OCI-LY3 (cell line): ENCODE data around the gene MIB1.

Source experiments
- EZH2phosphoT487 ChIP-seq: fragments of 200-600 bp; shearing (Covaris generic); IDR thresholded peaks from 2 replicates; pipeline ENCODE4 v1.6.1; 2018; ENCODE audit warnings: antibody characterized with exemption, mixed run types, low read depth
- TF ChIP-seq, protein P1 (sequence below): fragments of 200-600, 300-600 bp; sonication (generic); IDR thresholded peaks from 2 replicates; pipeline ENCODE4 v1.5.1; 2014; ENCODE audit warnings: antibody characterized with exemption, low read length, low read depth

DNA sequence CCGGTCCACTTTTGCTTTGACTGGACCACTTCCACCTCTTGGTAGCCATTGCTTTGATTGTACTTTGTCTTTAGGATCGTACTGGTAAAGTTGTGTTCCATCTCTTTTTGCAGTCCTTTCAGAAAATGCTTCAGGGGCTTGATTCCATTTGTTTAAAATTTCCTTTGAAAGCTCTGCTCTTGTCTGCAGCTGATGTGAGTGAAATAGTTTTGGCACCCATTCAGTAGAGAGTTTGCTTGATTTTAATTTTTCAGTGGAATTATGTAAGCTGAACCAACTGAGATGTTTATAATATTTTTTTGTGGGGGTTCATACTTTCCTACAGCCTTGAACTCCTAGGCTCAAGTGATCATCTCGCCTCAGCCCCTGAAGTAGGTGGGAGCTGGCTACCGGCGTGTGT is 7.6 kb upstream of the MIB1 start:
- TF ChIP-seq, protein P1, sequence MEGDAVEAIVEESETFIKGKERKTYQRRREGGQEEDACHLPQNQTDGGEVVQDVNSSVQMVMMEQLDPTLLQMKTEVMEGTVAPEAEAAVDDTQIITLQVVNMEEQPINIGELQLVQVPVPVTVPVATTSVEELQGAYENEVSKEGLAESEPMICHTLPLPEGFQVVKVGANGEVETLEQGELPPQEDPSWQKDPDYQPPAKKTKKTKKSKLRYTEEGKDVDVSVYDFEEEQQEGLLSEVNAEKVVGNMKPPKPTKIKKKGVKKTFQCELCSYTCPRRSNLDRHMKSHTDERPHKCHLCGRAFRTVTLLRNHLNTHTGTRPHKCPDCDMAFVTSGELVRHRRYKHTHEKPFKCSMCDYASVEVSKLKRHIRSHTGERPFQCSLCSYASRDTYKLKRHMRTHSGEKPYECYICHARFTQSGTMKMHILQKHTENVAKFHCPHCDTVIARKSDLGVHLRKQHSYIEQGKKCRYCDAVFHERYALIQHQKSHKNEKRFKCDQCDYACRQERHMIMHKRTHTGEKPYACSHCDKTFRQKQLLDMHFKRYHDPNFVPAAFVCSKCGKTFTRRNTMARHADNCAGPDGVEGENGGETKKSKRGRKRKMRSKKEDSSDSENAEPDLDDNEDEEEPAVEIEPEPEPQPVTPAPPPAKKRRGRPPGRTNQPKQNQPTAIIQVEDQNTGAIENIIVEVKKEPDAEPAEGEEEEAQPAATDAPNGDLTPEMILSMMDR, result no peak
- TF ChIP-seq EZH2phosphoT487, result no peak
